Hepatocyte (in vitro differentiated cells): ENCODE data around the gene ARHGEF4.

Experiments used
- CTCF ChIP-seq: fragments of 200-600 bp; sonication (generic); IDR thresholded peaks from 2 replicates; pipeline ENCODE4 v1.5.1; 2016; ENCODE audit warnings: antibody characterized with exemption, mild to moderate bottlenecking; ENCODE audit not compliant: poor library complexity
- EZH2 ChIP-seq: fragments of 200-600 bp; sonication (generic); IDR thresholded peaks from 2 replicates; pipeline ENCODE4 v1.6.1; 2016; ENCODE audit warnings: antibody characterized with exemption, mild to moderate bottlenecking, borderline replicate concordance
- EZH2phosphoT487 ChIP-seq: fragments of 200-600 bp; sonication (generic); IDR thresholded peaks from one replicate; pipeline ENCODE4 v1.6.1; 2018; ENCODE audit warnings: antibody characterized with exemption, mild to moderate bottlenecking, low read depth, moderate library complexity; ENCODE audit not compliant: unreplicated experiment, severe bottlenecking

DNA sequence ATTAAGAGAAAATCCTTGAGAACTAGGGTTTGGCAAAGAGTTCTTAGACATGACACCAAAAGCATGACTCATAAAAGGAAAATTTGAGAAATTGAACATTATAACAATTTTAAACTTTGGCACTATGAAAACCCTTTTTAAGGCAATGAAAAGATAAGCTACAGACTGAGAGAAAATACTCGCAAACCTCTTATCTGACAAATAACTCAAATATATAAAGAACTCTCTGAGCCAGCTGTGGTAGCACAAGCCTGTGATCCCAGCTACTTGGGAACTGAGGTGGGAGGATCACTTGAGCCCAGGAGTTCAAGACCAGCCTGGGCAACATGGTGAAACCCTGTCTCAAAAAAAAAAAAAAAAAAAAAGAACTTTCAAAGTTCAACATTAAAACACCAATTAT, 186.0 kb downstream of the ARHGEF4 start:
- TF ChIP-seq CTCF (no peak), EZH2 (no peak), EZH2phosphoT487 (no peak)
